Astrocyte of the hippocampus (primary cell): ENCODE measurements around the gene GPC6.
A peak's percentile ranks its signal among the peaks of the same experiment; 100 is the strongest.

Experiments
- DNase-seq: peaks from one replicate; pipeline ENCODE4 v3.0.0; 2011; ENCODE audit warnings: low read depth, low spot score

GPC6 gene

GRCh38 chr13:93824286-93824685 lies 597.7 kb downstream of the GPC6 start:
- DNase-seq = no peak

- no peak for DNase-seq
These were observed 607.4 kb downstream of the GPC6 start for GRCh38 chr13:93834051-93834450.

- no peak for DNase-seq
These were observed 616.5 kb downstream of the GPC6 start for GRCh38 chr13:93843082-93843481.

GRCh38 chr13:93847162-93847561 lies 620.6 kb downstream of the GPC6 start:
- DNase-seq = peak; percentile 58

GRCh38 chr13:93848247-93848646 lies 621.6 kb downstream of the GPC6 start:
- no peak for DNase-seq

GRCh38 chr13:93851236-93851635 lies 624.6 kb downstream of the GPC6 start:
- DNase-seq = no peak

GRCh38 chr13:93853912-93854311 lies 627.3 kb downstream of the GPC6 start:
- no peak for DNase-seq

GRCh38 chr13:93857126-93857525 lies 630.5 kb downstream of the GPC6 start:
- no peak for DNase-seq

- DNase-seq = peak; percentile 11
These were observed 633.1 kb downstream of the GPC6 start for GRCh38 chr13:93859716-93860115.

GRCh38 chr13:93861818-93862217 lies 635.2 kb downstream of the GPC6 start:
- DNase-seq = peak; percentile 72

- DNase-seq = no peak
These were observed 635.7 kb downstream of the GPC6 start for GRCh38 chr13:93862259-93862658.

GRCh38 chr13:93865235-93865634 lies 638.6 kb downstream of the GPC6 start:
- DNase-seq = no peak

GRCh38 chr13:93867481-93867880 lies 640.9 kb downstream of the GPC6 start:
- peak; percentile 7 for DNase-seq

GRCh38 chr13:93872376-93872775 lies 645.8 kb downstream of the GPC6 start:
- DNase-seq = no peak

- no peak for DNase-seq
These were observed 646.3 kb downstream of the GPC6 start for GRCh38 chr13:93872786-93873347.

- DNase-seq = peak; percentile 26
These were observed 648.9 kb downstream of the GPC6 start for GRCh38 chr13:93875547-93875946.

- no peak for DNase-seq
These were observed 649.6 kb downstream of the GPC6 start for GRCh38 chr13:93876236-93876635.

- no peak for DNase-seq
These were observed 652.1 kb downstream of the GPC6 start for GRCh38 chr13:93878675-93879074.

GRCh38 chr13:93881411-93881810 lies 654.8 kb downstream of the GPC6 start:
- no peak for DNase-seq

GRCh38 chr13:93882086-93882651 lies 655.6 kb downstream of the GPC6 start:
- peak; percentile 15 for DNase-seq

GRCh38 chr13:93889430-93889951 lies 662.9 kb downstream of the GPC6 start:
- no peak for DNase-seq

- no peak for DNase-seq
These were observed 673.4 kb downstream of the GPC6 start for GRCh38 chr13:93899981-93900380.

GRCh38 chr13:93900731-93901130 lies 674.1 kb downstream of the GPC6 start:
- no peak for DNase-seq

GRCh38 chr13:93903909-93904308 lies 677.3 kb downstream of the GPC6 start:
- peak; percentile 24 for DNase-seq
